Neural crest cell (in vitro differentiated cells): ENCODE data around the gene SLC25A3. TPM values are rescaled to one million over a fixed set of nuclear protein-coding genes. Genes with fewer than 3 reads are reported as not detected.
"Not testable (repeated sequence)": the region's sequence is repeated elsewhere in the genome, so short reads cannot be mapped to it uniquely, and the experiment has no call there.

ENCODE experiments used
- DNase-seq: peaks from one replicate; pipeline ENCODE4 v3.0.0; 2021; ENCODE audit warnings: low read depth, mixed read lengths, low spot score
- H3K27ac Mint-ChIP-seq: one replicate; pipeline ENCODE4 v1.8.0; 2021; ENCODE audit warnings: mild to moderate bottlenecking, mixed read lengths; ENCODE audit not compliant: unreplicated experiment
- H3K27me3 Mint-ChIP-seq: 2 replicates; pipeline ENCODE4 v1.8.0; 2021; ENCODE audit warnings: low read depth, mild to moderate bottlenecking, mixed read lengths
- H3K36me3 Mint-ChIP-seq: 2 replicates; pipeline ENCODE4 v1.8.0; 2021; ENCODE audit warnings: low read depth, mild to moderate bottlenecking, mixed read lengths
- H3K4me1 Mint-ChIP-seq: 2 replicates; pipeline ENCODE4 v1.8.0; 2021; ENCODE audit warnings: mixed read lengths
- H3K4me3 Mint-ChIP-seq: one replicate; pipeline ENCODE4 v1.8.0; 2021; ENCODE audit warnings: mild to moderate bottlenecking, mixed read lengths
- H3K9me3 Mint-ChIP-seq: 2 replicates; pipeline ENCODE4 v1.8.0; 2021; ENCODE audit warnings: mixed read lengths
- total RNA-seq: library from RNA; stranded (reverse); gene quantifications from 2 replicates; pipeline ENCODE4 v1.2.1, GENCODE V29; 2021
- TF ChIP-seq, protein P1 (sequence below): fragments of 200-600 bp; sonication (generic); conservative IDR thresholded peaks from 2 replicates; pipeline ENCODE4 v1.5.0; 2021; ENCODE audit warnings: antibody characterized with exemption, mild to moderate bottlenecking

Gene SLC25A3
- total RNA-seq, 1 donor from 2014 or later: 856 TPM

DNA sequence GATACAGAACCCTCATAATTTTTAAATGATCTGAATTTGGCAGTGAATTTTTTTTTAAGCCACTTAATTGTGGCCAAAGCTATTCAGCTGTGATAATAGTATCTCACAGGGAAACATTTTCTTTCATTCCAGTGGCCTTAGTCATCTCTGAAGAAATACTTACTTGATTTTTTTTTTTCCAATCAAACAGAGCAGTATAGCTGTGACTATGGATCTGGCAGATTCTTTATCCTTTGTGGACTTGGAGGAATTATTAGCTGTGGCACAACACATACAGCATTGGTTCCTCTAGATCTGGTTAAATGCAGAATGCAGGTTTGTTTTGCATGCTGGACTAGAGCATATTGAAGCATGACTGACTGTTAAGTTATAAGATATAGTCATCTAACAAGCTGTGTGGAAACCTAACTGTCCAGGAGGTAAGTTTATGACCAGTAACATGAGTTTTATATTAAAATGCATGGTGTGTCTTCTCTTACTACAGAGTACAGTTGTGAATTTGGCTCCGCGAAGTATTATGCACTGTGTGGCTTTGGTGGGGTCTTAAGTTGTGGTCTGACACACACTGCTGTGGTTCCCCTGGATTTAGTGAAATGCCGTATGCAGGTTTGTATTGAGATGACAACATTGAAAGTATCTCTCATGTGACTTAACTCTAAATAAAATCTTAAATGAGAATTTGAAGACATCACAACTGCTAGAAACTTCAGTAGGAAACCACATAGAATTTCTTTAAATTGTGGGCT is 1.9 kb downstream of the SLC25A3 start:
- DNase-seq: no peak
- TF ChIP-seq, protein P1, sequence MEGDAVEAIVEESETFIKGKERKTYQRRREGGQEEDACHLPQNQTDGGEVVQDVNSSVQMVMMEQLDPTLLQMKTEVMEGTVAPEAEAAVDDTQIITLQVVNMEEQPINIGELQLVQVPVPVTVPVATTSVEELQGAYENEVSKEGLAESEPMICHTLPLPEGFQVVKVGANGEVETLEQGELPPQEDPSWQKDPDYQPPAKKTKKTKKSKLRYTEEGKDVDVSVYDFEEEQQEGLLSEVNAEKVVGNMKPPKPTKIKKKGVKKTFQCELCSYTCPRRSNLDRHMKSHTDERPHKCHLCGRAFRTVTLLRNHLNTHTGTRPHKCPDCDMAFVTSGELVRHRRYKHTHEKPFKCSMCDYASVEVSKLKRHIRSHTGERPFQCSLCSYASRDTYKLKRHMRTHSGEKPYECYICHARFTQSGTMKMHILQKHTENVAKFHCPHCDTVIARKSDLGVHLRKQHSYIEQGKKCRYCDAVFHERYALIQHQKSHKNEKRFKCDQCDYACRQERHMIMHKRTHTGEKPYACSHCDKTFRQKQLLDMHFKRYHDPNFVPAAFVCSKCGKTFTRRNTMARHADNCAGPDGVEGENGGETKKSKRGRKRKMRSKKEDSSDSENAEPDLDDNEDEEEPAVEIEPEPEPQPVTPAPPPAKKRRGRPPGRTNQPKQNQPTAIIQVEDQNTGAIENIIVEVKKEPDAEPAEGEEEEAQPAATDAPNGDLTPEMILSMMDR: no peak
- Mint-ChIP-seq H3K27ac (no peak overlapping the region), H3K4me1 (peaks cover 25% of the 10 kb centered on the region), H3K27me3 (no peaks in the 10 kb centered on the region), H3K9me3 (no peaks in the 10 kb centered on the region), H3K36me3 (peaks cover 11% of the 10 kb centered on the region), H3K4me3 (peak overlapping the region; percentile 95)

- Mint-ChIP-seq H3K36me3 (peaks cover 16% of the 10 kb centered on the region), H3K4me1 (peaks cover 25% of the 10 kb centered on the region), H3K4me3 (peak overlapping the region; percentile 61)
- H3K27ac Mint-ChIP-seq, DNase-seq, H3K9me3 Mint-ChIP-seq, H3K27me3 Mint-ChIP-seq: not testable (repeated sequence)
These were observed 3.8 kb downstream of the SLC25A3 start for GRCh38 chr12:98597313-98597712.

- H3K36me3 Mint-ChIP-seq: peaks cover 24% of the 10 kb centered on the region
These were observed 8.4 kb downstream of the SLC25A3 start for GRCh38 chr12:98601924-98602323.

DNA sequence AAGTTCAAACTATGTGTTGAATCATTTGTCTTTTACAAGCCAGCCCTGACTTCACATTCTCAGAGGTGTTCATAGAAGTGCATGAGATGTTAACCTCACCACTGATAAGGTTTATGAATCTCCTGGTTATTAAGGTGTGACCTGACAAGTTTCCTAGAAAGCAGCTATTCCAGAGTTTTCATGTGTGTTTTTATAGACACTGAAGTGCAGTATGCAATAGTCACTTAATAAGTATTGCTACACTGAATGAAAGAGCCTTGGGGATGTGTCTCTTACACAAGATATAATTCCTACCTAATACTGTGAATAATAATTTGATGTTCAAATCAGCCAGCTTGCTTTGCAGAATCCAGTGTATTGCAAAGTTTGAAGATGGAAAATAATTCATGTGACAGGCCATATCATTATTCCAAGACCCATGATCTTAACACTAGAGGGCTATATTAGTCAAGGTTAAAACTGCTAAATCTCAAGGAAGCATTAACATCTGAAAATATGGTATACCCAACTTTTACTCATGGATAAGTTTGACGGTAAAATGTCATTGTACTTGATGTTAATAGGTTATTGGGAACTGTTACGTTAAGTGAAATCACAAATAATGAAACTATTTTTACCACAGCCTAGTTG is 13.0 kb downstream of the SLC25A3 start:
- H3K4me3 Mint-ChIP-seq: no peak overlapping the region
- H3K36me3 Mint-ChIP-seq: peaks cover 15% of the 10 kb centered on the region
- no peak overlapping the region for H3K27ac Mint-ChIP-seq
- no peaks in the 10 kb centered on the region for H3K4me1 Mint-ChIP-seq
- no peak for DNase-seq
- no peaks in the 10 kb centered on the region for H3K9me3 Mint-ChIP-seq
- H3K27me3 Mint-ChIP-seq: no peaks in the 10 kb centered on the region
- TF ChIP-seq, protein P1: no peak

More at GRCh38 chr12:98601924-98602323, 8.4 kb downstream of the SLC25A3 start:
- Mint-ChIP-seq H3K27ac (no peak overlapping the region), H3K27me3 (no peaks in the 10 kb centered on the region), H3K9me3 (no peaks in the 10 kb centered on the region), H3K4me1 (no peaks in the 10 kb centered on the region), H3K4me3 (no peak overlapping the region)
- DNase-seq: no peak
- TF ChIP-seq, protein P1: no peak

DNA sequence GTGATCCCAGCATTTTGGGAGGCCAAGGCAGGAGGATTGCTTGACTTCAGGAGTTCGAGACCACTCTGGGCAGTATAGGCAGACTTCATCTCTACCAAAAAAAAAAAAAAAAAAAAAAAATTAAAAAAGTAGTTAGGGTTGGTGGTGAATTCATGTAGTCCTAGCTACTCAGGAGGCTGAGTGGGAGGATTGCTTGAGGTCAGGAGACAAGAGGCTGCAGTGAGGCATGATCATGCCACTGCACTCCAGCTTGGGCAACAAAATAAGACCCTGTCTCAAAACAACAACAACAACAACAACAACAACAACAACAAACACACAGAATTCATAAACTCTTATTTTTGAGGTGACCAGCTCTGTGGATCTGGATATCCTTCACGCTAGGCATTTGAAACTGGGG is 17.1 kb downstream of the SLC25A3 start:
- no peak for DNase-seq
- no peaks in the 10 kb centered on the region for H3K27me3 Mint-ChIP-seq
- H3K9me3 Mint-ChIP-seq: no peaks in the 10 kb centered on the region
- H3K4me3 Mint-ChIP-seq: no peak overlapping the region
- H3K36me3 Mint-ChIP-seq: peaks cover 6% of the 10 kb centered on the region
- peaks cover 6% of the 10 kb centered on the region for H3K4me1 Mint-ChIP-seq
- no peak overlapping the region for H3K27ac Mint-ChIP-seq
- TF ChIP-seq, protein P1: no peak
